HG03060 (cell line): ENCODE results near the gene C17orf107.
"Not testable (repeated sequence)": the region's sequence is repeated elsewhere in the genome, so short reads cannot be mapped to it uniquely, and the experiment has no call there.

Experiments used
- ATAC-seq: cut with Tn5 transposase; IDR thresholded peaks from one replicate; pipeline ENCODE4 v1.9.1; 2021; ENCODE audit warnings: low read depth, moderate number of reproducible peaks; ENCODE audit not compliant: unreplicated experiment

C17orf107 gene

DNA sequence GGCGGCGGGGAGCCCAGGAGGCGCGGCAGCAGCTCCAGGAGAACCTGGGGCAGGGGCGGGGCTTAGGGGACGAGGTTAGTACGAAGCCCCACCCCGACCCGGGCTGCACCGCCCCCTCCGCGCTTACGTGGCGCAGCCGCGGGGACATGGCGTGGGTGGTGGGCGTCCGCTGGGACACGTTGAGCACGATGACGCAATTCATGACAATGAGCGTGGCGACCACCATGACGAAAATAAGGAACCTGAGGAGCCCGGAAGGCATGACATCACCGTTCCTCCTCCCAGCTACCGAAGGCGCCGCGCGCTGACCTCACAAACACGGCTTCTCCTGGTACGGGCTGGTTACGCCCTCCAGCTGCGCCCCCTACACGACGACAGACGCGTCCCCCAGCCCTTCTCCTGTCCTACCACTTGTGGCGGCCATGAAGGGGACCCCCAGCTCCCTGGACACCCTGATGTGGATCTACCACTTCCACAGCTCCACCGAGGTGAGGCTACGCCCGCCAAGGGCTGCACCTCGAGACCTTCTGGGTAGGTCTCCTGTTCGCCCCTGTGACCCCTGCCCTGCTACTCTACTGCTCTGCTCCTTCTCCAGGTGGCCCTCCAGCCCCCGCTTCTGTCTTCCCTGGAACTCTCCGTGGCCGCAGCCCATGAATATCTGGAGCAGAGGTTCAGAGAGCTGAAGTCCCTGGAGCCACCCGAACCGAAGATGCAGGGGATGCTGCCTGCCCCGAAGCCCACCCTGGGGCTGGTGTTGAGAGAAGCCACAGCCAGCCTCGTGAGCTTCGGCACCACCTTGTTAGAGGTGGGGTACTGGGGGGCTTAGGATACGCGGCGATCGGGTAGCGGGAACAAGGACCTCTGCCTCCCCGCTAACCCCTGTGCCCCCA is at the start of gene C17orf107:
Gene C17orf107 (plus strand): TSS at position 196 of the 890 bp plus-strand sequence. CDS start 227 bp downstream, at position 423.
- no peak for ATAC-seq

GRCh38 chr17:4850246-4850645 is 49.1 kb upstream of the C17orf107 start:
- ATAC-seq: no peak

DNA sequence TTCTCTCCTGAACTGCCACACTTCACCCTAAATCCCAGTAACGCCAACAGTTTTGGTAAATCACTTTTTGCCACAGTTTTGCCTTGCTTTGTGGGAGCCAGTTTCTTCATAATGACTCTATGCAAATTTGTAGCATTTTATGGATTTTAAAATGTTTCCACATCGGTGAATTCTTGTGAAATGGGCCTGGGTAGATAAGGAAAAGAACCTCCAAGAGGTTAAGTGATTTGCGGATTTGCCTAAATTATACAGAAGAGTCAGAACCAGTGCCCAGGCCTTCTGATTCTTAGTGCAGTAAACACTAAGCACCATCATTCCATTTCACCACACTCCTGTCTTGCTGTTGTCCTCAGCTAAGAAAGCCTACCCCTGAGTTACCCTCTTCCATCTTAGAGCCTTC is 48.3 kb upstream of the C17orf107 start:
- ATAC-seq: no peak

DNA sequence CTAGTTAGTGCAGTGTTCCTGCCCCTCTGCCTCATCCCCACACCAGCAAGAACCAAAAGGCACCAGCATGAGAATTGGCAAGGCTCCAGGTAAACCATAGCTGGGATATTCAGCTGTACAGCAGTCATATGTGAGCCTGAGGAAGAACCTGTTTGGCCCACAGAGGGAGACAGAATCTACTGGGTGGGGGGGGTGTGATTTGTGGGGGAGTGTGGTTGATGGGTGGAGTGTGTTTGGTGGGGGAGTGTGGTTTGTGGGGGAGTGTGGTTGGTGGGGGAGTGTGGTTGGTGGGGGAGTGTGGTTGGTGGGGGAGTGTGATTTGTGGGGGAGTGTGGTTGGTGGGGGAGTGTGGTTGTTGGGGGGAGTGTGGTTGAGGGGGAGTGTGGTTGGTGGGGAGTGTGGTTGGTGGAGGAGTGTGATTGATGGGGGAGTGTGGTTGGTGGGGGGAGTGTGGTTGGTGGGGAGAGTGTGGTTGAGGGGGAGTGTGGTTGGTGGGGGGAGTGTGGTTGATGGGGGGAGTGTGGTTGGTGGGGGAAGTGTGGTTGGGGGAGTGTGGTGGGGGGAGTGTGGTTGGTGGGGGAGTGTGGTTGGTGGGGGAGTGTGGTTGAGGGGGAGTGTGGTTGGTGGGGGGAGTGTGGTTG is 46.6 kb upstream of the C17orf107 start:
- ATAC-seq: no peak

DNA sequence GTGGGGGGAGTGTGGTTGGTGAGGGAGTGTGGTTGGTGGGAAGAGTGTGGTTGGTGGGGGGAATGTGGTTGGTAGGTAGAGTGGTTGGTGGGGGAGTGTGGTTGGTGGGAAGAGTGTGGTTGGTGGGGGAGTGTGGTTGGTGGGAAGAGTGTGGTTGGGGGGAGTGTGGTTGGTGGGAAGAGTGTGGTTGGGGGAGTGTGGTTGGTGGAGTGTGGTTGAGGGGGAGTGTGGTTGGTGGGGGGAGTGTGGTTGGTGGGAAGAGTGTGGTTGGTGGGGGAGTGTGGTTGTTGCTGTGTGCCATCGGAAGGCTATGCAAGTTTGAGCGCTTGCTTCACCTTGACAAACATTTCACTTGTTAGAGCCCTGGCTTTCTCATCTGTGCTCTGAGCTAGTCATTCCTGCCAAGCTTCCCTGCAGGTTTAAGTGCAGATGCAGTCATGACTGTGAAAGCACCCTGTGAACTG is 46.1 kb upstream of the C17orf107 start:
- no peak for ATAC-seq

- ATAC-seq: no peak
These were observed 45.1 kb upstream of the C17orf107 start for GRCh38 chr17:4854111-4854681.

- ATAC-seq: no peak
These were observed 42.9 kb upstream of the C17orf107 start for GRCh38 chr17:4856271-4856936.

DNA sequence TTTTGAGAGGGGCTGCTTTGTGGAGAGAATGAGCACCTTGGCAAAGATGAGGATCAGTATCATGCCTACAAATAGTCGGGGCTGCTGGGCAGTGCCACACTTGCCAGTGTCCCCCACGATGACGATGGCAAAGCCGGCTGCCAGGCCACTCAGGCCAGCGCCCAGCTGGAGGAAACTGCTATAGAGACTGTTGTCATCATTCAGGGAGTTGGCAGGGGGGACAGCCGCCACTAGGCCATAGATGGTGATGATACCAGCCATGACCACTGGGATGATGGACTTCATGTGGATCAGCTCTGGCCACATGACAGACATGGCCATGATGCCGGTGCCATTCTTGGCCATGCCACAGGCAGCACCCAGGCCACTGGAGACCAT is 42.4 kb upstream of the C17orf107 start:
- ATAC-seq: no peak

DNA sequence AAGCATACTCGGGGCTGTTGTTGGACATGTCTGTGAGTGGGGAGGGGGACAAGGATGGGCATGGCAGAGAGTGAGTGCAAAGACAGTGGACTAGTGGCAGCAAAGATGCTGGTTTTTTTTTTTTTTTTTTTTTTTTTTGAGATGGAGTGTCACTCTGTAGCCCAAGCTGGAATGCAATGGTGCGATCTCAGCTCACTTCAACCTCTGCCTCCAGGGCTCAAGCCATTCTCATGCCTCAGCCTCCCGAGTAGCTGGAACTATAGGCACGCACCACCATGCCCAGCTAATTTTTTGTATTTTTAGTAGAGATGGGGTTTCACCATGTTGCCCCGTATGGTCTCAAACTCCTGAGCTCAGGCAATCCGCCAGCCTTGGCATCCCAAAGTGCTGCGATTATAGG is 42.0 kb upstream of the C17orf107 start:
- not testable (repeated sequence) for ATAC-seq

DNA sequence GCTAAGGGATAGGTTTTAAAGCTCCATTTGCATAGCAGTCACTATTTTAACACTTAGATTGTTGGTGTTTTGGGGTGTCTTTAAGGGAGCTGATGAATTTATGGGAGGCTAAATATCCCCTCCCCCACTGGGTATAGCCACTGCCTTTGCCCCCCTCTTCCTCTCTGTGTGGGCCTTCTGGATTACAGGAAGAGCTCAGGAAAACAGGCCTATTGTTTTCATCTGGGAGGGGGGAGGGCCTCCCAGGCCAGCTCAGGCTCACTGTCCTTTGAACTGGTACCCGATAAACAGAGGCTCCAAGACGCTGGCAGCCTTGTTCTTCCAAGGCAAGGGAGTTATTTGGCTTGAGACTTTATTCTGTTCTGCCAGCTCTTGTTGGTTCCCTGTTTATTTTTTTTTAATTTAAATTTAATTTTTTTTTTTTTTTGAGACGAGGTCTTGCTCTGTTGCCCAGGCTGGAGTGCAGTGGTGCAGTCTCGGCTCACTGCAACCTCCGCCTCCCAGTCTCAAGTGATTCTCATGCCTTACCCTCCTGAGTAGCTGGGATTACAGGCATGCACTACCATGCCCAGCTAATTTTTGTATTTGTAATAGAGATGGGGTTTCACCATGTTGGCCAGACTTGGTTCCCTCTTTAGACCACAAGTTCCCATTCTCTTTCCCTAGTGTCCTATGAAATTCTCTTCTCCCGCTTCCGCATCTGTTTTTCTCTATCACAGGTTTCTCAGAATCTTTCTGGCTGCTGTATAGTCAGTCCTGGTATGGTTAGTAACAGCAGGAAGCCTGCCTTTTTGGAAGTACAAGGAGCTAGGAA is 41.1 kb upstream of the C17orf107 start:
- no peak for ATAC-seq

DNA sequence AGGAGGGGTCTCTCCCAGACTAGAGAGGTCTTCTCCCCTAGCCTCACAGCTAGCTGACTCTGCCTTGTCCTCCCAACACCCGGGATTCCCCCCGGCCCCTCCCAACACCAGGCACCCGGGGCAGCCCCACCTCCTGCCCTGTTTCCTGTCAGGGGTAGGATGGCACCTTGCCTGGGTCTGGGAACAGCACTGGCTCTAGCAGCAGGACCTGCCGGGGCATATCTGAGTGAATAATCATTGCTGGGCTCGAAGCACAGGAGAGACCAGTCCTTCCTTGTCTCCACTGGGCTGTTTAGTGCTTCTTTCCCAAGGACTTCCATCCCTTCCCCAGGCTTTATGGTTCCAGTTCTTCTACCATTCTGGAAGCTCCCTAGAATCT is 40.5 kb upstream of the C17orf107 start:
- ATAC-seq: no peak

- ATAC-seq: no peak
These were observed 39.3 kb upstream of the C17orf107 start for GRCh38 chr17:4859816-4860625.

DNA sequence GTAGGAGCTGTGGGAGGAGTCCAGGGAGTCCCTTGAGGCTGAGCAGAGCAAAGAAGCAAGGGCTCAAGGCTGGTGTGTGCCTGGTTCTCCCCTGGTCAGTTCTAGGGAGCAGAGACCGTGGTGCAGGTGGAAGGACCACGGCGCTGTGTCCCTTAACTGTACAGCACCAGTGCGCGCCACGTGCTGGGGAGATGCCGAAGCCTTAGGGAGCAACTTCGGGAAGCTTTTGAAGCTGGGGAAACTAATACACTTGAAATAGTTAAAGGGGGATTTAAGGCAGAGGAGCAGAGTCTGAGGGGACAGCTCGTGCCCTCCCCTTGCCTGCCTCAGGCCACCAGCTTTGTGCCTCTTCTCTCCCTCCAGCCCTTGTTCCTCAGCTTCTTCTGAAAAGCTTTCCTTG is 38.7 kb upstream of the C17orf107 start:
- ATAC-seq: no peak

DNA sequence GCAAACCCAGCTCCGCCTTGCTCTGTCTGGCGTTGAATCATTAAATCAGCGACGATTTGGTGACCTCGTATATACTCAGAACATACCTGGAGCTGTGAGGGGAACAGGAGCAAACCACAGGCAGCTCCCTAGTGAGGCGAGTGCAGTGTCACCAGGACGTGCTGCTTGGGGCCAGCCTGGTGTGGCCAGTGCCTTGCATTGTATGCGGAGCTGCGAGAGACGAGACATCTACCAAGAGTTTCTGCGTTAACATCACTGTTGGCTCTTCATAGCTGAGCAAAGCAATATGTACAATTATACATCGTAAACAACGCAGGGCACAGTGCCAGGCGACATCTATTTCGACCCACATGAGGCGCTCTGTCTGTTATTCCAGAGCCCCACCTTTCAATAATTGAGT is 38.3 kb upstream of the C17orf107 start:
- no peak for ATAC-seq

DNA sequence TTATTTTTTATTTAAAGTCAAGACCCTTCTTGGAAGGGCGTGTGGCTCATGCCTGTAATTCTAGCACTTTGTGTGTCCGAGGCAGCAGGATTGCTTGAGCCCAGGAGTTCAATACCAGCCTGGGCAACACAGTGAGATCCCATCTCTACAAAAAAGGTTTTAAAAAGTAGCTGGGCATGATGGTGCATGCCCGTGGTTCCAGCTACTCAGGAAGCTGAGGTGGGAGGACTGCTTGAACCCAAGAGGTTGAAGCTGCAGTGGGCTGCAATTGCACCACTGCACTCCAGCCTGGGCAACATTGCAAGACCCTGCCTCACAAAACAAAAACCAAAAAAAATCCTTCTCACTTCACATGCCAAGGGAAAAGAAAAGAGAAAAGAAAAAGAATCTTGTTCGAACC is 36.6 kb upstream of the C17orf107 start:
- ATAC-seq: no peak

DNA sequence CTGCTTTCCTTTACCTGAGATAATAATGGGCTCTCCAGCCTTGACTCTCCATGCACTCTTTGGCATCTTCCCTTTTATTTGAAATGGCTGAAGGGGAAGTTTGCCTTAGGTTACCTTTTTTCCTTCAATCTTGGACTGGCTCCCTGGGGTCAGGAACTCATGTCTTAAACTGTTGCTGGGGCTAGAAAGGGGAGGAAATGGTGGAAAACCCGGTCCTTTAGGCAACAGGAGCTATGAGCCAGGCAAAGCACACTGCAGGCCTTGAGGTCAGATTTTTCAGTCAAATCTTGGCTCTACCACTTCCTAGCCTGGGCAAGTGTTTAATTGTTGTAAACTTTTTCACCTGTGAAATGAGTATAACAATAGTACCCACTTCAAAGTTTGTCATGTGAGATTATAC is 36.0 kb upstream of the C17orf107 start:
- no peak for ATAC-seq

GRCh38 chr17:4867535-4867934 is 31.8 kb upstream of the C17orf107 start:
- not testable (repeated sequence) for ATAC-seq

- not testable (repeated sequence) for ATAC-seq
These were observed 30.0 kb upstream of the C17orf107 start for GRCh38 chr17:4869058-4869998.
